K562 (cell line): ENCODE data around the gene STX18. TPM values are rescaled to one million over a fixed set of nuclear protein-coding genes. Genes with fewer than 3 reads are reported as not detected.

Experiments used
- ATAC-seq: fragments of 200-7000 bp; cut with Tn5 transposase; 3 replicates; pipeline ENCODE4 v1.9.1; 2020; ENCODE audit warnings: moderate library complexity
- BruUV-seq: library from RNA; stranded (reverse); fragments of 400-500 nt; replicated peaks from 2 replicates; lab custom pipeline; 2021; lab: Mats Ljungman, UMichigan
- CTCF ChIA-PET: fragments of 300-600 bp; formaldehyde crosslinking; extraction: SDS; loops from one replicate; lab custom pipeline; 2021; ENCODE audit warnings: low intra/inter-chr PET ratio; lab: Yijun Ruan, JAX
- POLR2A ChIA-PET: fragments of 300-600, 350-650 bp; sonication (Branson Sonifier 250); formaldehyde crosslinking; extraction: SDS; loops from one replicate; lab custom pipeline; 2021; ENCODE audit warnings: antibody characterized with exemption, inconsistent platforms; lab: Yijun Ruan, JAX
- DNase-seq, 4 experiments: peaks; one replicate each; pipeline versions ENCODE4 v3.0.0 to v3.0.0-alpha.2; 2011 to 2018; ENCODE audit warnings: low spot score in 3 of 4, mixed read lengths in 3 of 4; ENCODE audit errors: extremely low read depth in 1 of 4
- FAIRE-seq: peaks from 2 replicates; lab custom pipeline; 2011; peaks lifted over from hg19 to GRCh38; lab: Jason Lieb, UNC
- H2AFZ ChIP-seq: 2 replicates; pipeline ENCODE4 v1.6.0; 2011; ENCODE audit warnings: low read depth, low read length, control low read depth, inconsistent platforms
- H3K27ac ChIP-seq: fragments of 200-600 bp; 3 replicates; pipeline ENCODE4 v1.8.0; 2011; ENCODE audit warnings: low read depth, mild to moderate bottlenecking, control low read depth, inconsistent platforms, low read length, moderate library complexity, mixed read lengths; ENCODE audit errors: extremely low read depth
- H3K27me3 ChIP-seq, 2 experiments: fragments of 300-600 bp in 1 of 2; 2 replicates in 1 of 2; 3 replicates in 1 of 2; pipeline versions ENCODE4 v1.6.0 to v1.8.0; 2011; ENCODE audit warnings: inconsistent platforms in 2 of 2, low read length in 2 of 2, mild to moderate bottlenecking in 1 of 2, mixed read lengths in 1 of 2, moderate library complexity in 1 of 2; ENCODE audit not compliant: control insufficient read depth in 2 of 2, insufficient read depth in 2 of 2
- H3K36me3 ChIP-seq: fragments of 300-600 bp; 3 replicates; pipeline ENCODE4 v1.8.0; 2011; ENCODE audit warnings: mild to moderate bottlenecking, low read length, inconsistent platforms; ENCODE audit not compliant: control insufficient read depth, insufficient read depth
- H3K4me1 ChIP-seq, 2 experiments: fragments of 200-600 bp in 1 of 2; replicated peaks in 1 of 2; 2 replicates in 1 of 2; 3 replicates in 1 of 2; pipeline versions ENCODE4 v1.5.1 to v1.8.0; 2011; ENCODE audit warnings: inconsistent platforms in 2 of 2, low read length in 2 of 2, mild to moderate bottlenecking in 1 of 2, mixed read lengths in 1 of 2, moderate library complexity in 1 of 2; ENCODE audit not compliant: control insufficient read depth in 2 of 2, insufficient read depth in 2 of 2
- H3K4me2 ChIP-seq: 2 replicates; pipeline ENCODE4 v1.6.1; 2011; ENCODE audit warnings: low read length, control low read depth, inconsistent platforms, mixed read lengths; ENCODE audit not compliant: insufficient read depth
- H3K4me3 ChIP-seq: fragments of 200-600 bp; sonication (generic), shearing (Covaris generic); 2 replicates; pipeline ENCODE4 v1.5.1; 2016; ENCODE audit warnings: control low read depth, inconsistent platforms
- H3K79me2 ChIP-seq: fragments of 200-600 bp; 3 replicates; pipeline ENCODE4 v1.8.0; 2011; ENCODE audit warnings: low read length, inconsistent platforms; ENCODE audit not compliant: control insufficient read depth, insufficient read depth
- H3K9ac ChIP-seq, 2 experiments: 2 replicates each; pipeline versions ENCODE4 v1.6.0 to v1.6.1; 2011; ENCODE audit warnings: low read depth in 2 of 2, low read length in 2 of 2, control low read depth in 1 of 2, inconsistent platforms in 1 of 2, mild to moderate bottlenecking in 1 of 2, mixed read lengths in 1 of 2; ENCODE audit not compliant: insufficient read depth in 1 of 2
- H3K9me1 ChIP-seq: one replicate; pipeline ENCODE4 v1.6.0; 2011; ENCODE audit warnings: inconsistent platforms, mild to moderate bottlenecking, low read length, moderate library complexity; ENCODE audit not compliant: control insufficient read depth, insufficient read depth
- H3K9me3 ChIP-seq: replicated peaks from 2 replicates; pipeline ENCODE4 v1.5.1; 2011; ENCODE audit warnings: low read depth, low read length, inconsistent platforms; ENCODE audit not compliant: control insufficient read depth, insufficient read depth
- H4K20me1 ChIP-seq: replicated peaks from 2 replicates; pipeline ENCODE4 v1.6.1; 2011; ENCODE audit warnings: low read length, inconsistent platforms, mixed read lengths; ENCODE audit not compliant: control insufficient read depth, insufficient read depth
- KDM2B ChIP-seq: fragments of 250-450 bp; sonication (Bioruptor Pico); IDR thresholded peaks from 2 replicates; pipeline ENCODE4 v1.8.0; 2021; ENCODE audit warnings: mild to moderate bottlenecking, moderate library complexity
- MEF2A ChIP-seq: IDR thresholded peaks from 2 replicates; pipeline ENCODE4 v1.6.1; 2011; ENCODE audit warnings: low read depth, mild to moderate bottlenecking, low read length, moderate library complexity; ENCODE audit not compliant: control insufficient read depth
- MTA2 ChIP-seq: fragments of 450-650 bp; IDR thresholded peaks from 2 replicates; pipeline ENCODE4 v1.6.1; 2016; ENCODE audit warnings: low read depth
- PHF21A ChIP-seq: fragments of 450-650 bp; IDR thresholded peaks from 2 replicates; pipeline ENCODE4 v1.6.1; 2017; ENCODE audit warnings: low read depth, borderline replicate concordance
- RFX1 ChIP-seq: fragments of 450-650 bp; IDR thresholded peaks from 2 replicates; pipeline ENCODE4 v1.6.1; 2016; ENCODE audit warnings: mild to moderate bottlenecking, moderate library complexity
- SMARCB1 ChIP-seq: IDR thresholded peaks from 2 replicates; pipeline ENCODE4 v1.6.1; 2011; ENCODE audit warnings: improper control_type of control experiment, low read depth; ENCODE audit not compliant: insufficient read length
- TAF15 ChIP-seq: fragments of 200-400 bp; formaldehyde crosslinking; IDR thresholded peaks from 2 replicates; pipeline ENCODE4 v1.6.1; 2017; ENCODE audit warnings: mild to moderate bottlenecking, low read depth, low read length, moderate library complexity
- XRCC4 ChIP-seq: IDR thresholded peaks from one replicate; pipeline ENCODE4 v1.6.1; 2011; ENCODE audit not compliant: insufficient read depth, insufficient read length; ENCODE audit errors: extremely low read depth
- ZFP1 ChIP-seq: fragments of 450-650 bp; formaldehyde crosslinking; IDR thresholded peaks from 2 replicates; pipeline ENCODE4 v1.4.0; 2020; ENCODE audit warnings: mild to moderate bottlenecking, mixed read lengths
- WGBS: fragments of 100-300 bp; shearing (Covaris generic); methylation state at CpG from one replicate; pipeline ENCODE4 v1.1.6; 2016; ENCODE audit warnings: low coverage, mixed read lengths; ENCODE audit not compliant: insufficient coverage; ENCODE audit errors: missing lambda C conversion rate; 5-methylcytosine and 5-hydroxymethylcytosine counted together
- in situ Hi-C: fragments of 300-500 bp; cut with MboI; formaldehyde crosslinking; loops from 4 replicates; pipeline ENCODE4 v1.15.0; 2018; ENCODE audit warnings: inconsistent platforms, mixed read lengths
- intact Hi-C: fragments of 100-400 bp; cut with micrococcal nuclease; formaldehyde crosslinking; loops from 2 replicates; pipeline ENCODE4 v1.14.2; 2022
- polyA plus RNA-seq, 8 experiments: library from polyadenylated mRNA; depleted of rRNA in 4 of 8; stranded (reverse) in 5 of 8; unstranded in 3 of 8; fragments of >200 nt; fragmentation: Nextera tagmentation in 2 of 8; fragmentation: Illumina TruSeq in 1 of 8; extraction: Ambion mirVana in 2 of 8; extraction: Trizol in 1 of 8; gene quantifications; 2 replicates each; pipeline versions ENCODE4 v1.2.1 to v1.2.3, GENCODE V29; 2011 to 2014; ENCODE audit warnings: inconsistent platforms in 1 of 8, missing spikeins in 1 of 8
- total RNA-seq, 7 experiments: library from RNA; depleted of rRNA in 6 of 7; stranded (reverse); fragments of >200 nt in 6 of 7; fragmentation: Illumina TruSeq in 2 of 7; extraction: Trizol in 2 of 7; gene quantifications; 2 replicates each; pipeline versions ENCODE4 v1.2.1 to v1.2.3, GENCODE V29; 2011 to 2021; ENCODE audit warnings: low replicate concordance in 1 of 7

Gene STX18
- total and polyA plus RNA-seq, 9 of the 15 experiments (the other 6 are each of a cell fraction or from before 2014, with no cell fraction given), result 6.2 to 41.7 (median 22.7) TPM

- no peaks in the 10 kb centered on the region for H3K9me1 ChIP-seq
- no peaks in the 10 kb centered on the region; the same call in 1 of the 2 replicates for H4K20me1 ChIP-seq
- ATAC-seq (no peak), DNase-seq (no peak), FAIRE-seq (no peak)
- no peak overlapping the region for H2AFZ ChIP-seq
- ChIA-PET CTCF (no interaction called here), POLR2A (interaction anchor here (1.0 to 1.4 kb wide), 2 partner anchors 16 to 27 kb away, joined by 4 to 5 read pairs; no protein-coding TSS in a partner anchor)
- no peak overlapping the region for H3K9ac ChIP-seq
- no peak overlapping the region for H3K27ac ChIP-seq
- intact Hi-C loops, result no loop called here
- no peaks in the 10 kb centered on the region for H3K9me3 ChIP-seq
- H3K4me1 ChIP-seq, result no peaks in the 10 kb centered on the region
- in situ Hi-C loops, result no loop called here
- no peak overlapping the region for H3K4me2 ChIP-seq
- no peaks in the 10 kb centered on the region for H3K27me3 ChIP-seq
- no peak for TF ChIP-seq TAF15
- TF ChIP-seq MEF2A, result no peak
- peak; percentile 50 for TF ChIP-seq RFX1
- TF ChIP-seq ZFP1, result no peak
- no peak for TF ChIP-seq SMARCB1
- no peak for TF ChIP-seq MTA2
- TF ChIP-seq PHF21A, result no peak
- TF ChIP-seq KDM2B (CRISPR knock-in tag), result no peak
- TF ChIP-seq XRCC4, result no peak
- H3K36me3 ChIP-seq, result peaks cover 32% of the 10 kb centered on the region; the same call in 2 of the 3 replicates
- H3K4me3 ChIP-seq, result no peak overlapping the region
- BruUV-seq, result no TSS peak
- H3K79me2 ChIP-seq, result no peaks in the 10 kb centered on the region
- 78% methylated on average over 7 of the region's 9 CpGs for WGBS
These were observed 117.9 kb downstream of the STX18 start for GRCh38 chr4:4423706-4424498.
